Measurements from ENCODE around the gene SLC7A4.

The SLC7A4 gene

DNA sequence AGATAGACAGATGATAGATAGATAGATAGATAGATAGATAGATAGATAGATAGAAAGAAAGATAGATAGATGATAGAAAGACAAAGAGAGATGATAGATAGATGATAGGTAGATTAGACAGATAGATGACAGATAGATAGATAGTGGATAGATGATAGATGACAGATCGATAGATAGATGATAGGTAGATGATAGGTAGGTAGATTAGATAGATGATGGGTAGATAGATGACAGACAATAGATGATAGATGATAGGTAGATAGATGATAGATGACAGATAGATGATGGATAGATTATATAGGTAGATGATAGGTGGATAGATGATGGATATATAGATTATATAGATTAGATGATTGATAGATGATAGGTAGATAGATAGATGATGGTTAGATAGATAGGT is 46.0 kb downstream of the SLC7A4 start:
- DNase-seq (ENCODE audit: low spot score) = no peak

DNA sequence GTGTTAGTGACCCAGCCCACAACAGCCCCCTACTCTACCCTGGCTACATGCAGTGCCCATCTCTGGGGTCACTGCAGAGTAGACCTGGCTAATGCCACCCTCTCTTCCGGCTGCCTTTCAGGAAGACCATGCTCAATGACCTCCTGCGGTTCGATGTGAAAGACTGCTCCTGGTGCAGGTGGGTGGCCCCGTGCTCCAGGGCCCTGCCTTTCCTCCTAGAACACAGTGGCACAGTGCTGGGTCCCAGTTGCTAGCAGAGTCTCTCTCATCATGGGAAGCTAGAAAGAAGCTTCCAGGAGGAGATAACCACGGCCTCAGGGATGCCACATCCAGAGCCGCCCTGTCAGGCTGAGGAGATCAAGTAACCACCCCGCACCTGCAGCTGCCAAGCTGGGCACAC is 46.6 kb downstream of the SLC7A4 start:
- no peak for DNase-seq (ENCODE audit: low spot score)

DNA sequence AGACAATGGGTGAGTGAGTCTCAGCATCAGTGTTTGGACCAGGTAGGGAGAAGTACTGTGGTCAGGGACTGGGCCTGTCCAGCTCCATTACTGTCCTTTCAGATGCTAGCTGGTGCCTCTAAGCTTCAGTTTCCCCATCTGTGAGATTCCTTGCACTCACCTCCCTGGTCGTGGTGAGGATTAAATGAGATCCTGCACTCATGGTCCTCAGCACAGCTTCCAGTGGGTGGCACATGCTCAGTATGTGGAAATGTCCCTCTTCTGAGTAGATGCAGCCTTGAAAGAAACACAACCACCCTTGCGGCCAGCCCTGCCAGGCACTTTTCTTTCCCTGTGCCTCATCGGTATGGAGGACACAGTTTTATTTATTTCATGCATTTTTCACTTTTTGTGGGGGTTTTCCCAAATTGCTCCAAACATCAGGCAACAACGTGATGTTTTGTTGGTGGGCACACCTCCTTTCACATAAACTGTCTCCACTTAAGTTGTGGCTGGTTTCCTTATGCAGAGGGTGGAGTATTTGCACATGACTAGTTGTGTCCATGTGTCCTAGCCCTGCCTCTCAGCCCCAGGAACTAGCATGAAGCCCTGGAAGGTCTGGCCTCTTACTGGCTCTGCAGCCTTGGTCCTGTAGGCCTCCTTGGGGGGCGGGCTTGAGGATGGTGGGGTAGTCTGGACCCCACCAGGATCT is 49.1 kb downstream of the SLC7A4 start:
- DNase-seq (ENCODE audit: low spot score) = no peak

DNA sequence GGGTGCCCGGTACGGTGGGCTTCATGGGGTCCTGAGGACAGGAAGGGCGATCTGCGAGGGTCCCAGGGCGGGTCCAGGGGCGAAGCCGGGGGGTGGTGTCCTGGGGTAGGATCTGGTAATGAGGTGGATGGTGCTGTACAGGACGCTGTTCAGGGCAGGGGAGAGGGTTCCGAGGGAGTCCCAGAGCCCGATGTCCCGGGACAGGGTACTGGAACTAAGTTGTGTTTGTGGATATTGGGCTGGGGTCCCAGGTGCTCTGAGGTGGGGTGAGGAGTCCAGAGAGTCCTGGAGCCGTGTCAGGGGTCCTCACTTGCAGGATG is 49.8 kb downstream of the SLC7A4 start:
- no peak for DNase-seq (ENCODE audit: low spot score)

DNA sequence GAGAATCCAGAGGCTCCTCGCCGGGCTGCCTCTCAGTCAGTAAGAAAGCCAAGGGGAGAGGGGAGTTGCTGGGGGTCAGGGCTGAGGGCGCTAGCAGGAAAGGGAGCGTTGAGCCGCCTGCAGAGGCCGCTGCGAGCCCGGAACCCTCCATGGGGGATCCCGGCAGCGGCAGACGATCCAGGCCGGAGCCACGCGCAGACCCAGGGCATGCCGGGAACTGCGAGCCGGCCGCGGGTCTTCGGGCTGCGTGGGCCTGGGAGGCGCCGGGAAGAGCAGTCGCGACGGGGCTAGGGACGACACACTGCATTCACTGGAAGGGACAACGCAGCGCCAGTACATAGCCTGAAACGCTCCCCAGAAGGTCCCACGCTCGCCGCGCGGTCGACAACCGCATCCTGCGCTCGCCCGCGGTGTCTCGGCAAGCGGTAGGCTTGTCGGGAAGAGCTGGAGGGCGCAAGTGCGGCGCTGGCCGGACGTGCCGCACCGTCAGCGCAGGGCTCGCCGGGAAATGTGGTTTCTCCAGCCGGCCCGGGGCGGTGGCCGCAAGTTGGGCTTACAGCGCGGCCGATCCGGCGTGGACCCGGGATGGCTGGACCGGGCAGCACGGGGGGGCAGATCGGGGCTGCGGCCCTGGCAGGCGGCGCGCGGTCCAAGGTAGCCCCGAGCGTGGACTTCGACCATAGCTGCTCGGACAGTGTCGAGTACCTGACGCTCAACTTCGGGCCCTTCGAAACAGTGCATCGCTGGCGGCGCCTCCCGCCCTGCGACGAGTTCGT is 50.4 kb downstream of the SLC7A4 start, which contains the start of gene LZTR1:
LZTR1 (plus strand) TSS at position 511 of the 776 bp plus-strand sequence; CDS start at position 586, 75 bp downstream.
- DNase-seq (ENCODE audit: low spot score) = peak; percentile 76

DNA sequence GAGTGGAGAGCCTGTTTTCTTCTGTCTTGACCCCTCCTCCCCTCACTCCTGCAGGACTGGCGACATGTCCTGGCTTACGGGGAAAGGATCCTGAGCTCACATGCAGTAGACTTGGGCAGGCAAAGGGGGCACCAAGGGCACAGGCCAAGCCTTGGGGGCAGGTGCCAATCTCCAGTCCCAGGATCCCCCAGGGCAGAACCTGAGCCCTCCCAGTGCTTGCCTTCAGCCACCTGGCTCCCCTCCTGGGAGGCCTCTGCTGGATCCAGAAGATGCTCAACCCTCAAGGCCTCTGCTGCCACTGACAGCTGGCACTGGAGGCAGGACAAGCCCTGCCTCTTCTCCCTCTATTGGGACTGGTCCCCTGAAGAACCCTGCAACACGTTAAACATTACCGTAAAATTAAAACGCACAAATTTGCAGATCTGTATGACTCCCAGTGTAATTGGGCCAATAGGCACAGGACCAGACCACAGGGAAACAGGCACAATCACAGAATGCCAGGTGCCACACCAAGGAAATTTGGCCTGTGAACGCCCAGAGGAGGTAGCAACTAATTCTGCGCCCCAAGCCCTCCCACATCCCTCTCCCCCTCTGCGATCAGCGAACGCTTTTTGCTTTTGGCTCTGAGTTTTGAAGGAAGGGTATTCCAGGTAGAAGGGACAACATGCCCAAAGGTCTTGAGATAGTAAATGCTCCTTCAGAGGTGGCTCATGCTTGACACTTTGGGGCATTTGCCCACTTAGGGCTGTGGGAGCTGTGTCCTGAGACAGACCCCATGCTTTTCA is 51.2 kb downstream of the SLC7A4 start:
- no peak for DNase-seq (ENCODE audit: low spot score)

DNA sequence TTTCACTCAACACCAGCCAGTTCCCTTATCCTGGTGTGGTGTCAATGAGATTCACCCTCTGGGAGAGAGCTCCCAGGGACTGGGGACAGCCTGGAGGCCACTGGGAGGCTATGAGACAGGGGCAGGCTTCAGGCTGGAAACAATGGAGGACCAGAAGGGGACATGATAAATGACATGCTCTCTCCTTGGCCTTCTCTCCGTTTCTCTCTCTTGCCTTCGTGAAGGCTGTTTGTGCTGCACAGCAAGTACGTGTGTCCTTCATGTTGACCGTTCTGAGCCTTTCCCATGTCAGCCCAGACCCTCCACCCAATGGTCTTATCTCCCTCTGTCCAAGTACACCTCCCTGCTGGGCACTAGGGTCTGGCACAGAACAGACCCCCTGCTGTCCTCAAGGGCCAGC is 51.8 kb downstream of the SLC7A4 start:
- DNase-seq (ENCODE audit: low spot score) = no peak

DNA sequence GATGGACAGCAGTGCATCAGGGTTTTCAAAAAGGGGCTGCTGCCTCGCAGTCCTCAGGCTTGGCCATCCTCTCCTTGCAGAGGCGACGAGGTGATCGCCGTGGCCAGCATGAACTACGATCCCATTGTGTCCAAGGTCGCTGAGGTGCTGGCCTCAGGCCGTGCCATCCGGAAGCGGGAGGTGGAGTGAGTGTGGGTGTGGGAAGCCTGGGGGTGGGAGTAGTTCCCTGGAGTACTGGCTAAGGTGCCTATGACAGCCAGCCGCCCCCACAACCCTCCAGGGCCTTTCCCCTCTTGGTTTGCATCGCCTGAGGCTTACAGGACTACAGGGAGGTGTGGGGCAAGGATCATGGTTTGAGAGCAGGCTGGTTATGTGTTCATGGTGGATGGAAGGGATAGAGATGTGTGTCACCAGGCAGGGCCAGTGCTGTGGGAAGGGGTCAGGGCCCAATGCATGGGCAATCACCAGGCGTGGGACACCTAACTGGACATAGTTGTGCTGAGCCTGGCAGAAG is 52.4 kb downstream of the SLC7A4 start:
- no peak for DNase-seq (ENCODE audit: low spot score)

DNA sequence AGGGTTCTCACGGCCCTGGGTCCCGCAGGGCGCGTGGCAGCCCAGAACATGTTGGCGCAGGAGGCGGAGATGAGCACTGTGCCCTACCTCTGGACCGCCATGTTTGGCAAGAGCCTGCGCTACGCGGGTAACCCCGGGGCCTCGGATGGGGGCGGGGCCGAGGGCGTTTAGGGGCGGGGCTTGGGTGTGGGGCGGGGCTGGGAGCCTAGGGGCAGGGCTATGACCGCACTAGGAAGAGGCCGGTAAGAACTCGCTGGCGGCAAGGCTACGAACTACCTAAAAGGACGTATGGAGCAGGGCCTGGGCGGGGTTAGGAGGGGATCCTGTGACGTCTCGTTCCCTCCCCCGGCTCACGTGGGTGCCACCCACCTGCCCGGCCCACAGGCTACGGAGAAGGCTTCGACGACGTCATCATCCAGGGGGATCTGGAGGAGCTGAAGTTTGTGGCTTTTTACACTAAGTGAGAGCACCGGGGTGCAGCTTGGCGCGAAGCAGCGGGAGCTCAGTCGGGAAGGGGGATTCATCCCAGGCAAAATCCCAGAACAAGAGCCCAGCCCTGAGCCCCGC is 53.0 kb downstream of the SLC7A4 start:
- peak; percentile 54 for DNase-seq (ENCODE audit: low spot score)
